Mesodermal cell (in vitro differentiated cells): Measurements from ENCODE around the gene NUMA1.
A peak's percentile ranks its signal among the peaks of the same experiment; 100 is the strongest.

Experiments
- H3K27ac ChIP-seq: 2 replicates; pipeline ENCODE4 v1.7.0; 2013; ENCODE audit warnings: mild to moderate bottlenecking, low read depth, low read length, moderate library complexity; ENCODE audit not compliant: severe bottlenecking
- H3K36me3 ChIP-seq: 2 replicates; pipeline ENCODE4 v1.7.1; 2013; ENCODE audit warnings: mild to moderate bottlenecking, low read length, moderate library complexity; ENCODE audit not compliant: control insufficient read depth, insufficient read depth
- H3K4me1 ChIP-seq: one replicate; pipeline ENCODE4 v1.7.1; 2013; ENCODE audit warnings: mild to moderate bottlenecking, low read length; ENCODE audit not compliant: insufficient read depth, control insufficient read depth, poor library complexity, severe bottlenecking
- H3K4me3 ChIP-seq: 2 replicates; pipeline ENCODE4 v1.7.0; 2013; ENCODE audit warnings: low read length, control low read depth, mild to moderate bottlenecking; ENCODE audit not compliant: insufficient read depth, poor library complexity, severe bottlenecking; ENCODE audit errors: extremely low read depth
- H3K9me3 ChIP-seq: 2 replicates; pipeline ENCODE4 v1.7.1; 2013; ENCODE audit warnings: mild to moderate bottlenecking, low read length, moderate library complexity; ENCODE audit not compliant: control insufficient read depth
- WGBS, 2 experiments: methylation state at CpG; one replicate each; pipeline ENCODE4 v1.1.5; 2013; ENCODE audit warnings: missing lambda C conversion rate in 2 of 2; ENCODE audit not compliant: insufficient coverage in 2 of 2; 5-methylcytosine and 5-hydroxymethylcytosine counted together

NUMA1 gene

GRCh38 chr11:72007089-72007476, 73.3 kb downstream of the NUMA1 start:
- H3K36me3 ChIP-seq, result peaks cover 96% of the 10 kb centered on the region

GRCh38 chr11:72006309-72007088, 73.8 kb downstream of the NUMA1 start:
- H3K9me3 ChIP-seq, result no peaks in the 10 kb centered on the region
- H3K27ac ChIP-seq, result no peak overlapping the region
- H3K4me1 ChIP-seq, result no peaks in the 10 kb centered on the region
- 92 to 100% methylated on average over 7 of the region's 8 CpGs for WGBS, 2 experiments
- H3K36me3 ChIP-seq, result peaks cover 95% of the 10 kb centered on the region
- no peak overlapping the region for H3K4me3 ChIP-seq

More at GRCh38 chr11:72007089-72007476, 73.3 kb downstream of the NUMA1 start:
- no peak overlapping the region for H3K27ac ChIP-seq
- 96 to 97% methylated on average over 3 to 15 of the region's 15 CpGs for WGBS, 2 experiments
- H3K4me1 ChIP-seq, result no peaks in the 10 kb centered on the region
- no peaks in the 10 kb centered on the region for H3K9me3 ChIP-seq
- no peak overlapping the region for H3K4me3 ChIP-seq

- H3K4me3 ChIP-seq, result no peak overlapping the region
- no peaks in the 10 kb centered on the region for H3K4me1 ChIP-seq
- no peaks in the 10 kb centered on the region for H3K9me3 ChIP-seq
- 95 to 97% methylated on average over 17 to 19 of the region's 20 CpGs for WGBS, 2 experiments
- H3K36me3 ChIP-seq, result peaks cover 94% of the 10 kb centered on the region
- H3K27ac ChIP-seq, result no peak overlapping the region
Observed at GRCh38 chr11:72005347-72006260, 74.7 kb downstream of the NUMA1 start.

- Histone ChIP-seq H3K9me3 (no peaks in the 10 kb centered on the region), H3K27ac (no peak overlapping the region), H3K4me1 (no peaks in the 10 kb centered on the region), H3K36me3 (peaks cover 94% of the 10 kb centered on the region), H3K4me3 (no peak overlapping the region)
- 95 to 97% methylated on average over 13 to 14 of the region's 16 CpGs for WGBS, 2 experiments
Observed at GRCh38 chr11:72004515-72005346, 75.6 kb downstream of the NUMA1 start.

GRCh38 chr11:72003776-72004171, 76.6 kb downstream of the NUMA1 start:
- H3K4me3 ChIP-seq, result no peak overlapping the region
- no peaks in the 10 kb centered on the region for H3K9me3 ChIP-seq
- 94 to 98% methylated on average over 8 to 18 of the region's 20 CpGs for WGBS, 2 experiments
- H3K27ac ChIP-seq, result no peak overlapping the region
- peaks cover 92% of the 10 kb centered on the region for H3K36me3 ChIP-seq
- H3K4me1 ChIP-seq, result no peaks in the 10 kb centered on the region

- WGBS, 2 experiments, result 95 to 97% methylated on average over 7 to 9 of the region's 12 CpGs
- no peak overlapping the region for H3K4me3 ChIP-seq
- peaks cover 89% of the 10 kb centered on the region for H3K36me3 ChIP-seq
- H3K9me3 ChIP-seq, result no peaks in the 10 kb centered on the region
- no peaks in the 10 kb centered on the region for H3K4me1 ChIP-seq
- H3K27ac ChIP-seq, result no peak overlapping the region
Observed at GRCh38 chr11:72002841-72003775, 77.2 kb downstream of the NUMA1 start.

GRCh38 chr11:72001834-72002591, 78.3 kb downstream of the NUMA1 start:
- WGBS, 2 experiments, result 95% methylated on average over 8 to 9 of the region's 10 CpGs
- no peaks in the 10 kb centered on the region for H3K9me3 ChIP-seq
- no peaks in the 10 kb centered on the region for H3K4me1 ChIP-seq
- peaks cover 78% of the 10 kb centered on the region for H3K36me3 ChIP-seq
- H3K4me3 ChIP-seq, result no peak overlapping the region
- peak overlapping the region; percentile 41 for H3K27ac ChIP-seq

- WGBS, 2 experiments, result 93 to 98% methylated on average over 9 to 11 of the region's 11 CpGs
- H3K4me1 ChIP-seq, result no peaks in the 10 kb centered on the region
- H3K27ac ChIP-seq, result no peak overlapping the region
- H3K4me3 ChIP-seq, result no peak overlapping the region
- no peaks in the 10 kb centered on the region for H3K9me3 ChIP-seq
- peaks cover 75% of the 10 kb centered on the region for H3K36me3 ChIP-seq
Observed at GRCh38 chr11:72001285-72001684, 79.1 kb downstream of the NUMA1 start.

- H3K36me3 ChIP-seq, result peaks cover 66% of the 10 kb centered on the region
- H3K27ac ChIP-seq, result no peak overlapping the region
- WGBS, 2 experiments, result 87 to 98% methylated on average over 8 to 9 of the region's 10 CpGs
- no peaks in the 10 kb centered on the region for H3K4me1 ChIP-seq
- no peaks in the 10 kb centered on the region for H3K9me3 ChIP-seq
- no peak overlapping the region for H3K4me3 ChIP-seq
Observed at GRCh38 chr11:72000202-72000867, 80.0 kb downstream of the NUMA1 start.
